Measurements from ENCODE around the gene ZBTB18.

Gene ZBTB18

GRCh38 chr1:244049162-244050013 lies 1.7 kb upstream of the ZBTB18 start:
- DNase-seq (ENCODE audit: low read depth): no peak
- no peak for TF ChIP-seq CTCF (conservative IDR thresholded peaks at IDR 0.05; ENCODE audit: low read length)
- peak overlapping the region; percentile 84 for H3K4me3 ChIP-seq (ENCODE audit: low read length)

- no peak for DNase-seq (ENCODE audit: low read depth)
- peak overlapping the region; percentile 84 for H3K4me3 ChIP-seq (ENCODE audit: low read length)
- no peak for TF ChIP-seq CTCF (conservative IDR thresholded peaks at IDR 0.05; ENCODE audit: low read length)
Observed at GRCh38 chr1:244050014-244050834, 859 bp upstream of the ZBTB18 start.

GRCh38 chr1:244052016-244052727 lies 1.1 kb downstream of the ZBTB18 start:
- TF ChIP-seq CTCF (conservative IDR thresholded peaks at IDR 0.05; ENCODE audit: low read length): no peak
- H3K4me3 ChIP-seq (ENCODE audit: low read length): no peak overlapping the region
- no peak for DNase-seq (ENCODE audit: low read depth)

- no peak for DNase-seq (ENCODE audit: low read depth)
- no peak overlapping the region for H3K4me3 ChIP-seq (ENCODE audit: low read length)
- no peak for TF ChIP-seq CTCF (conservative IDR thresholded peaks at IDR 0.05; ENCODE audit: low read length)
Observed at GRCh38 chr1:244052728-244053312, 1.7 kb downstream of the ZBTB18 start.

- DNase-seq (ENCODE audit: low read depth): no peak
- H3K4me3 ChIP-seq (ENCODE audit: low read length): no peak overlapping the region
- no peak for TF ChIP-seq CTCF (conservative IDR thresholded peaks at IDR 0.05; ENCODE audit: low read length)
Observed at GRCh38 chr1:244053831-244054230, 2.7 kb downstream of the ZBTB18 start.

- H3K4me3 ChIP-seq (ENCODE audit: low read length): no peak overlapping the region
- DNase-seq (ENCODE audit: low read depth): no peak
- TF ChIP-seq CTCF (conservative IDR thresholded peaks at IDR 0.05; ENCODE audit: low read length): no peak
Observed at GRCh38 chr1:244054247-244054923, 3.3 kb downstream of the ZBTB18 start.

Data from AG10803 (cell line).